ENCODE data around the gene SBNO2. TPM values are rescaled to one million over a fixed set of nuclear protein-coding genes. Genes with fewer than 3 reads are reported as not detected.

SBNO2 gene
- total and polyA plus RNA-seq, 2 donors (not counting 1 experiment from before 2014, with no cell fraction given), result 42.8 to 83.3 TPM

GRCh38 chr19:1105873-1106840 lies 67.9 kb downstream of the SBNO2 start:
- no peak overlapping the region for H3K4me3 ChIP-seq (ENCODE audit: control extremely low read depth in 1 of 5, extremely low read depth in 1 of 5, insufficient read depth in 1 of 5, low read depth in 2 of 5, low read length in 4 of 5)
- intact Hi-C loops (cut with micrococcal nuclease), result loop anchor here (2.0 kb wide), 1 partner anchor 69 kb away; the partner anchor contains the start of gene SBNO2
- H3K27me3 ChIP-seq (replicated peaks in 1 of 4; ENCODE audit: control extremely low read depth in 1 of 4, control insufficient read depth in 3 of 4, insufficient read depth in 4 of 4, low read length in 3 of 4), result no peaks in the 10 kb centered on the region
- H3K27ac ChIP-seq (ENCODE audit: low read length in 2 of 2), result peak overlapping the region in 1 of 2 donors; percentile 100
- ChIA-PET POLR2A (interaction anchor here (0.5 to 2.3 kb wide), 3 partner anchors 7 to 41 kb away, joined by 3 to 6 read pairs (median 6); no protein-coding TSS in a partner anchor), CTCF (interaction anchor here (0.7 to 1.3 kb wide), 3 partner anchors 39 to 138 kb away, joined by 3 to 4 read pairs (median 3); partner anchors contain the start of gene ARHGAP45)
- TF ChIP-seq CTCF (IDR thresholded peaks at IDR 0.05) (no peak), EZH2 (IDR thresholded peaks at IDR 0.05; ENCODE audit: borderline replicate concordance, insufficient read depth, low read depth, low read length, poor library complexity, severe bottlenecking) (no peak)
- H3K9me3 ChIP-seq (ENCODE audit: control extremely low read depth in 1 of 3, control insufficient read depth in 2 of 3, insufficient read depth in 1 of 3, low read length in 2 of 3), result no peaks in the 10 kb centered on the region
- H4K20me1 ChIP-seq (ENCODE audit: control insufficient read depth, insufficient read depth, low read length, poor library complexity, severe bottlenecking), result peaks cover 32% of the 10 kb centered on the region
- peaks cover 6% of the 10 kb centered on the region for H3K79me2 ChIP-seq (ENCODE audit: control insufficient read depth, insufficient read depth, low read length)
- no peak overlapping the region for H3K9ac ChIP-seq (ENCODE audit: low read length)
- H3K27ac Mint-ChIP-seq, result peak overlapping the region; percentile 61
- H3K4me1 Mint-ChIP-seq, result peaks cover 29% of the 10 kb centered on the region
- H3K9me3 Mint-ChIP-seq (ENCODE audit: insufficient read depth), result no peaks in the 10 kb centered on the region
- DNase-seq (peak; percentile 46), ATAC-seq (ENCODE audit: low read depth) (no peak)
- H3K4me3 Mint-ChIP-seq, result peak overlapping the region; percentile 70
- H2AFZ ChIP-seq (ENCODE audit: insufficient read depth, low read depth, low read length, poor library complexity, severe bottlenecking), result no peak overlapping the region
- H3K4me2 ChIP-seq (replicated peaks; ENCODE audit: low read depth, low read length, poor library complexity, severe bottlenecking), result no peak overlapping the region
- peaks cover 0 to 35% of the 10 kb centered on the region in 2 experiments for H3K36me3 ChIP-seq (replicated peaks in 1 of 2; ENCODE audit: control extremely low read depth in 1 of 2, control insufficient read depth in 1 of 2, extremely low read depth in 1 of 2, insufficient read depth in 2 of 2, low read length in 1 of 2)
- peaks cover 24 to 54% of the 10 kb centered on the region in 2 donors for H3K4me1 ChIP-seq (ENCODE audit: control insufficient read depth in 2 of 2, insufficient read depth in 2 of 2, low read length in 2 of 2)
- WGBS (ENCODE audit: insufficient coverage), result 93% methylated on average over 32 of the region's 32 CpGs
- H3K27me3 Mint-ChIP-seq, result no peaks in the 10 kb centered on the region
